ENCODE data around the gene PLEKHG4B.
"Not testable (repeated sequence)": the region's sequence is repeated elsewhere in the genome, so short reads cannot be mapped to it uniquely, and the experiment has no call there.

The PLEKHG4B gene

DNA sequence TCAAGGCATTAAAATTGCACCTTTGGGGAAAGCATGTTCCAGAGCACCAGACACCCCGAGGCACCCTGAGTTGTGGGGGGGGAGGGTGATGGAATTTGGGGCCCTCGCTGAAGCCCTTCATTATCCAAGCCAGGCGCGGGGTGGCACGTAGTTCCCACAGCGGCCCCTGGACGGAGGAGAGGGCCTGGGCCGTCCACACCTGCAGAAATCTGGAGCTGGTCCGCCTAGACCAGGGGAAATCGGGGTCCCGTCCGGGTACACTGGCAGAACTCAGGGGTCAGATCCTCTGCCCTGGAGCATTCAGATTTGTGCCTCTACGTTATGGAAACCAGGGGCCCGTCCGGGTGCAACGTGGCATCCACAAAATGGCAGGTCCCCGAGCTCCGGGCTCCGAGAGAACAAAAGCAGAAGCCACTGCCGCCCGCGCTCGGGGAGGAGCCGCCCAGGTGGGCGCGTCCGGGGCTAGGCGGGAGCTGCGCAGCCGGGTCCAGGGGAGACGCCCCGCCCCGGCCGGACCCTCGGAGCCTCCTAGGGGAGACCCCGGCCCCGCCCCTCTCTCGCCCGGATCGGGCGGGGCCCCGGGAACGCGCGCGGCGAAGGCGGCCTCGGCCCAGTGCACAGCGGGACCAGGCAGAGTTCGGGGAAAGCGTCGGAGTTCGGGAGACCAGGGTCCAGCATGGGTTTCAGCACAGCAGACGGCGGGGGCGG lies at the start of gene PLEKHG4B:
PLEKHG4B (plus strand) TSS at position 613 of the 708 bp plus-strand sequence; CDS start at position 677, 64 bp downstream.
- no peak for DNase-seq (ENCODE audit: low read depth in 1 of 2, low spot score in 1 of 2)

DNA sequence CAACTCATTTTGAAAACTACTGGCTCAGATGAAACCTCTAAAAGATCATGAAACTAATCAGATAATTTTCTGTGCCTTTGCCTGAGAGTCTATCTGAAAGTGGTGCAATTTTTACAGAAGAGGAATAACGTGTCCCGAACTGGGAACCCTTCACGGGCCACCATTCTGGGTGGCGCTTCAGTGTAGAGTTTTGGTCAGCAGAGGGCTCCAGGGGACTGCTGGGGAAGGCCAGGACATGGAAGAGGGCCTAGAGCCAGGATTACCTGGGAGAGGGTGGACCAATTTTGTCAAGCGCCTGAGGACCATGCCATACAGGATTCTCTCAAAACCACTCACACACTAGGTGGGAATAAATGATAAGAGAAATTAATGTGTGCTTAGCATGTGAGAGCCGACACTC lies 49.7 kb upstream of the PLEKHG4B start:
- DNase-seq (ENCODE audit: low read depth in 1 of 2, low spot score in 1 of 2) = no peak

- no peak for DNase-seq (ENCODE audit: low read depth in 1 of 2, low spot score in 1 of 2)
These were observed 43.8 kb upstream of the PLEKHG4B start for GRCh38 chr5:48192-48591.

GRCh38 chr5:49530-49929 lies 42.4 kb upstream of the PLEKHG4B start:
- DNase-seq (ENCODE audit: low read depth in 1 of 2, low spot score in 1 of 2) = not testable (repeated sequence)

GRCh38 chr5:49953-50544 lies 41.9 kb upstream of the PLEKHG4B start:
- DNase-seq (ENCODE audit: low read depth in 1 of 2, low spot score in 1 of 2) = no peak

DNA sequence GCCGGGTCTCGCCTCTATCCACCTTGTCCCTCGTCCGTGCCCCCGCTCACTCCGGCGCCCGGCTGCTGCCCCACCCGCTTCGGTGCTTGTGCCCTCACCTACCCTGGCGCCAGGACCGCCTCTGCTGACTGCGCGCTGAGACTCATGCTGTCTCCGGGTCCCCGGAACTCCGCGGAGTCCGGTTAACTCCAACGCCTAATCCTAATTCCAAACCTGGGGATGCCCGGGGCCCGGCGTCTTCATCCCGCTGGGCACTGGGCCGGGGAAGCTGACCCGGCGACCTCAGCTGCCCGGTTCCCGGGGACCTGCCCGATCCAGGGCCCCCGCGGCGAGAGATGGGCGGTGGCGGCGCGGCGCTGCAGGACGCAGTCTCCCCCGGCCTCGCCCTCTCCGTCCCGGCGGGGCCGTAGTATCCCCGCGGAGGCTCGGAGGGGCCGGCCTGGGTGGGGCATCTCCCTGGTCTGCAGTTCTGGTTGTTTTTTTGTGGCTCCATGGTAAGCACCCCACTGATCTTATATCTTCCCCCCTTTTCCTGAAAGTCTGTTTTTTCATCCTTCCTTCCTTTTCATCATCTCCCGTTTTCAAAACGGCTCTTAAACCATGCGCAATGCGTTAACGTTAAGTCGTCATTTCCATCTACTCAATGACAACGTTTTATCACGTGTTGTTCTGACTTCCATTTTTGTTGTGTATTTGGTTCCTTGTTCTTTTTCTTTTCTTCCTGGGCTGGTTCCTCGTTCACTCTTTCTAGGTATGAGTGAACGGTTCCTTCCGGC lies 41.1 kb upstream of the PLEKHG4B start:
- no peak for DNase-seq (ENCODE audit: low read depth in 1 of 2, low spot score in 1 of 2)

DNA sequence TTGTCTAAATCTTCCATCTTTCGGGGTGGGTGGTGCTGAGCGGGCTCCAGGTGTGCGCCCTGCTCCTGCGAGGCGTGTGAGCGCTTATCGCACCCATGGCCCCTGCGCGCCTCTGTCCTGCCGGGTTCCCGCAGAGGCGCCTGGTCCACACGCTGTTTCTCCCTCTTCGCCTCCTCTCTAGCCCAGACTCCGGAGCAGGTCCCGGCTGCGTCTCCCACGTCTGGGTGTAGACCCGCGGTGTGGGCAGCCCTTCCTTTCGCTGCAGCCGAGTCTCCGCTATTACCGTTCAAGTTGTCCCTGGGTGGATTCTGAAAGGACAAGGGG lies 40.5 kb upstream of the PLEKHG4B start:
- DNase-seq (ENCODE audit: low read depth in 1 of 2, low spot score in 1 of 2) = no peak

DNA sequence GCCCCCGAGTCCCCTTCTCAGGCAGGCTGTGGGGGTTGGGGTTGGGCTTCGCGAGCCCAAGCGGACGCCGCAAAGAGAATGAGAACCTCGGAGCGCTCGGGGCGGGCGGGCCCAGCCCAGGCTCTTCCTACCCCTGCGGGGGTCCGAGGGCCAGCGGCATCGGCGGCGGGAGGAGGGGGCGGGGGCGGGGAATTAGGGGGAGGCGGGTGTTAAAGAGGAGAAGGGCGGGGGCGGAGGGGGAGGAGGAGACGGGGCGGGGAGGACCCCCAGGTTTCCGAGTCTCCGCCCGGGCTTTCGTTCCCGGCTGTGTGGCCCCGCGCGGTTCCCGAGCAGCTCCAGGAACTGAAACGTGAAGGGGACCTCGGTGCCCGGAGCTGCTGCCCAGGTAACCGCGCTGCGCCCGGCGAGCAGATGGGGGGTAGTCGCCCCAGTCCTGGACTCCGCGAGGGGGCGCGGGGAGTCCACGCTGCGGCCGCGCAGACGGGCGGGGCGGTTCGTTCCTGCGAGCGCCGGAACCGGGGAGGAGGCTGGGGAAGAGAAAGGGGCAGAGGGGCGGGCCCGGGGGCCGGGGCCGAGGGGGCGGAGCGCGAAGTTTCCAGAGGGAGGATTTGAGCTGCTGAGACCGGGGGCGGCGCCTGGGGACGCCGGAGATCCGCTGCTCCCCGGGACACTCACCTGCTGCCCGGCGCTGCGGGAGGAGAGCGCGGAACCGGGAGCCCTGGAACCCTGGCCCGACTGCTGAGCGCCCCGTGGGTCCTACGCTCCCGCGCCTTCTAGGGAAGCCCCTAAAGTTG lies 38.4 kb upstream of the PLEKHG4B start:
- DNase-seq (ENCODE audit: low read depth in 1 of 2, low spot score in 1 of 2) = no peak

DNA sequence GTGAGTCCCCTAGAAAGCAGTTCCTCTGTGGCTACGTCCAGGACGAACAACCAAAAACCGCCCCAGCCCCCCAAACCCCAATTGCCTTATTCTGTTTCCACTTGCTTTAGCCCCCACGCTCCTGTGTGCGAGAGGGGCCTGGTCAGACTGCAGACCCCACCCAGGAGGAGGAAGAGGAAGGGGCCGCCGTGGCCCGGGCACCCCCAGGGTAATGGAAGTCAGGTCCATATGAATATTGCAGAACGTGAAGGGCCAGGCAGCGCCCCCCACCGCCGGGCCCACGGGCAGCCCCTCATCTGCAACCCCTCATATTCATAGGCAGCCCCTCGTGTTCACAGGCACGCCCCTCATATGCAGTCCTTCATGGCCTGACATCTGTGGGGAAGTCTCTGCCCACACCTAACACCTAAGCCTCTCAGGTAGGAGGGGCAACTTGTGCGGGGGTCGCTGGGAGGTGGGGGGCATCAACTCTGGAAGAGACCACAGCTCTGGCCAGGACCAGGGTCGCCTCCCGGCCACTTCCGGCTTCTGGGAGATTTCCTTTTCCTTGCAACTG lies 37.7 kb upstream of the PLEKHG4B start:
- DNase-seq (ENCODE audit: low read depth in 1 of 2, low spot score in 1 of 2) = no peak

DNA sequence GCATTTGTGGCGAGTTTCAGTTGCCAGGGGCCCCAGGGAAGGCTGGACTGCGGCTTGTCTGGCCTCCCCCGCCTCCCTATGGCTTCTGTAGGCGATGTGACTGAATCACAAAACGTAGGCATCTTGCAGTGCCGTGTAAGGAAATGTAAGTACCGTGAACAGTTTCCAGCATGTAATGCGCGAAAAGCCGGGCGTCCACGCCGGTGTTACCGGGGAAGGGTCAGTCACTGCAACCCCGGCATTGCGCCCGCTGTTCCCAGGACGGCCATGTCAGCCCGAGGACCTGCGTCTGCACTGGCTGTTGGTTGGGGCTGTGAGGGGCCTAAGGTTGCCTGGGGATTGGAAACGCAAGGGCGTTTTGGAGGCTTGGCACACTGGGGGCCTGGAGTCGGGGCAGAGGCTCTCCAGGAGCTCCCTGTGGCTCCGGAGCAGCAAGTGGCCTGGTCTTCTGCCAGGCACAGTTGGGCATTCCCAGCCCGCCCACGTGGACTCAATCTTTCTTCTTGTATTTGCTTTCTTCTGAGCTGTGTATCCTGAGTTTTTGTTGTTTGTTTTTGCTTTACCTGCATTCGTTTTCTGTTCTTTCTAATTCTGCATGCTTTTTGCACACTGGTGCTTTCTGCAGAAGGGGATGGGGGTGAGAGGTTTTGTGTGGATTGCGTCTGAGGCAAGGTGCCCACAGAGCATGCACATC lies 36.9 kb upstream of the PLEKHG4B start:
- DNase-seq (ENCODE audit: low read depth in 1 of 2, low spot score in 1 of 2) = no peak

- no peak for DNase-seq (ENCODE audit: low read depth in 1 of 2, low spot score in 1 of 2)
These were observed 35.2 kb upstream of the PLEKHG4B start for GRCh38 chr5:56561-57290.

GRCh38 chr5:60250-60649 lies 31.7 kb upstream of the PLEKHG4B start:
- not testable (repeated sequence) for DNase-seq (ENCODE audit: low read depth in 1 of 2, low spot score in 1 of 2)

DNA sequence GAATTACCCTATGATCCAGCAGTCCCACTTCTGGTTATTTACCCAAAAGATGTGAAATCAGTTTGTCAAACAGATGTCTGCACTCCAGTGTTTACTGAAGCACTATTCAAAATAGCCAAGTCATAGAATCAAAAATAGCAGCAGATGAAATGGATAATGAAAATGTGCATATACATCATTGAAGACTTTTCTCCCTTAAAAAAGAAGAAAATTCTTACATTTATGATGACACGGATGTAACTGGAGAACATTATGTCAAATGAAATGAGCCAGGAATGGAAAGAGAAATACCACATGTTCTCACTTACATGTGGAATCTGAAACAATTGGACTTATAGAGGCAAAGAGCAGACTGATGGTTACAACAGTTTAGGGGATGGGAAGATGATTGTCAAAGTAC lies 21.5 kb upstream of the PLEKHG4B start:
- DNase-seq (ENCODE audit: low read depth in 1 of 2, low spot score in 1 of 2) = no peak

- not testable (repeated sequence) for DNase-seq (ENCODE audit: low read depth in 1 of 2, low spot score in 1 of 2)
These were observed 19.4 kb upstream of the PLEKHG4B start for GRCh38 chr5:72316-73180.

DNA sequence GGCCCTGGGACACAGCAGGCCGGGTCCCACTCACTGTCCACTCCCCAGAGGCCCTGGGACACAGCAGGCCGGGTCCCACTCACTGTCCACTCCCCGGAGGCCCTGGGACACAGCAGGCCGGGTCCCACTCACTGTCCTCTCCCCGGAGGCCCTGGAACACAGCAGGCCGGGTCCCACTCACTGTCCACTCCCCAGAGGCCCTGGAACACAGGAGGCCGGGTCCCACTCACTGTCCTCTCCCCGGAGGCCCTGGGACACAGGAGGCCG lies 18.9 kb upstream of the PLEKHG4B start:
- DNase-seq (ENCODE audit: low read depth in 1 of 2, low spot score in 1 of 2) = not testable (repeated sequence)

DNA sequence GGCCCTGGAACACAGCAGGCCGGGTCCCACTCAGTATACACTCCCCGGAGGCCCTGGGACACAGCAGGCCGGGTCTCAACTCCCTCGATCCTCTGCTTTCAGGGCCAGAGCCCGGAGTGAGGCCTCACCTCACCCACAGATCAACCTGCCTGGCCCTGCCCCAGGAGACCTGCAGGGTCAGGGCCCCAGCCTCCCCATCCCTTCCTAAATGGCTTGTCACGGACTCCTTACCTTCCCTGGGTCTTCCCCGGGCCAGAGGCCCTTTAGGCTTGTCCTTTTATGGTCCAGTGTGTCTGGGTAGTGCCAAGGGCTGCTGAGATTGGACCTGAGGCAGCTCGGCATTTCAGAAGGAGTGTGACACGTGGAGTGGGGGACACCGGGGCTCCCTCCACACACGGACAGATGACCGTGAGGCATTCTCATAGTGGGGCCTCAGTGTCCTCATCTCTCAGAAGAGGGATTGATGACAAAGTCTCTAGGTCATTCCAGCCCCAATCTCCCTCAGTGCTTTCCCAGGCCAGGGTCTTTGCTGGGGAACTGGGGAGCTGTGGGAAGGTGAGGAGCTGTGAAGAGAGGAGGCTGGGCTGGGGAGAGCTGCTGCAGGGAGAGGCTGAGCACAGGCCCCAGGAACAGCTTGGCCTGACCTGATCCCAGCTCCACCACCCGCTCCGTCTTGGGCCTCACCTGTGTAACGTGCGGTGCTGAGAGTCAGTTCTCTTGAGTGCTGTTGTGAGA lies 18.0 kb upstream of the PLEKHG4B start:
- DNase-seq (ENCODE audit: low read depth in 1 of 2, low spot score in 1 of 2) = no peak

DNA sequence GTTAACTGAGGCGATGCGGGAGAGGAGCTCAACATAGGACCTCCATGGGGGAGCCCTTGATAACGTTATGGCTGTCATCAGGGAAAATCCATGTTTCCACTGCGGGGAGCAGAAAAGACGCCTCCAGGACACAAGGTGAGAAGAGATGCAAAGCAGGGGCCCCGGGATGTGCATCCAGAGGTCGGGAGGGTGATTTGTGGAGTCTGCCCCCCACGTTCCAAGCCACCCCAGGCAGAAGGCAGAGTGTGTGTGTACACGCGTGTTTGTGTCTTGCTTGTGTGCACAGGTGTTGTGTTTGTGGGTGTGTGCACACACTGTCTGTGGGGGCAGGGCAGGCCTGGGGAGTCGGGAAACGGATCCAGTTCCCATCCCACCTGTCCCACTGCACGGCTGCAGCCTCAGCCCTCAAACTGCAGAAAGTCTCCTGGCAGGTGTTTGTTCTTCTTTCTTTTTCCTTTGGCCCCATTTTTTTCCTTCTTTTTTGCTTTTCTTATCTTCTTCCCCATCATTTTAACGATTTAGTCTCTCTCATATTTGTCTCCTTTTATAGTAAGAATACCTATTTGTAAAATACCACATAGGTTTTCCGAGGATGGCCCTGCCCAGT lies 17.4 kb upstream of the PLEKHG4B start:
- DNase-seq (ENCODE audit: low read depth in 1 of 2, low spot score in 1 of 2) = no peak

Measured in activated T-helper 1 cell treated with anti-CD3 and anti-CD28 coated beads, Interleukin-2, amount 50 U/mL, for 16 hours (primary cell).